HCT116 (cell line): ENCODE measurements around the gene PLCL2. TPM values are rescaled to one million over a fixed set of nuclear protein-coding genes. Genes with fewer than 3 reads are reported as not detected.

ENCODE experiments used
- ATAC-seq: fragments of 200-7000 bp; cut with Tn5 transposase; 2 replicates; pipeline ENCODE4 v1.9.1; 2020; ENCODE audit warnings: mild to moderate bottlenecking, moderate library complexity
- BruUV-seq: library from RNA; stranded (reverse); fragments of 400-500 nt; replicated peaks from 2 replicates; lab custom pipeline; 2021; lab: Mats Ljungman, UMichigan
- CTCF ChIA-PET: fragments of 300-600 bp; sonication (Branson Sonifier 250); formaldehyde crosslinking; loops from one replicate; lab custom pipeline; 2021; ENCODE audit warnings: antibody characterized with exemption; lab: Charles Lee
- POLR2A ChIA-PET: fragments of 300-600, 350-600 bp; sonication (Branson Sonifier 250); formaldehyde crosslinking; loops from one replicate; lab custom pipeline; 2021; ENCODE audit warnings: antibody characterized with exemption; lab: Charles Lee
- RAD21 ChIA-PET, 2 experiments: fragments of 300-600 bp; sonication (Branson Sonifier 250); formaldehyde crosslinking; loops; one replicate each; lab custom pipeline; 2023; ENCODE audit warnings: low total read pairs in 2 of 2; ENCODE audit not compliant: uncharacterized antibody in 2 of 2, unreplicated experiment in 2 of 2, low non-redundant PET in 1 of 2; lab: Charles Lee
- DNase-seq: peaks from one replicate; pipeline ENCODE4 v3.0.0-alpha.2; 2010; ENCODE audit warnings: low read depth, low spot score
- H2AFZ ChIP-seq: fragments of 200-600 bp; shearing (Covaris generic), sonication (generic); 2 replicates; pipeline ENCODE4 v1.6.1; 2017; ENCODE audit warnings: low read depth, mixed run types, mixed read lengths, antibody characterized with exemption, low read length; ENCODE audit not compliant: poor library complexity, severe bottlenecking
- H3K27ac ChIP-seq: 2 replicates; pipeline ENCODE4 v1.5.1; 2012; ENCODE audit warnings: low read depth, low read length
- H3K27me3 ChIP-seq: fragments of 200-600 bp; sonication (generic); 2 replicates; pipeline ENCODE4 v1.6.1; 2016; ENCODE audit warnings: mixed run types, low read length, mixed read lengths; ENCODE audit not compliant: insufficient read depth
- H3K36me3 ChIP-seq, 2 experiments: fragments of 200-500 bp in 1 of 2; fragments of 200-600 bp in 1 of 2; sonication (Bioruptor generic) in 1 of 2; sonication (generic) in 1 of 2; 2 replicates each; pipeline versions ENCODE4 v1.5.1 to v1.6.1; 2014 to 2016; ENCODE audit warnings: low read length in 2 of 2, inconsistent platforms in 1 of 2, mixed read lengths in 1 of 2, mixed run types in 1 of 2; ENCODE audit not compliant: insufficient read depth in 2 of 2, control insufficient read depth in 1 of 2
- H3K4me1 ChIP-seq, 2 experiments: fragments of 200-600 bp in 1 of 2; sonication (generic) in 1 of 2; 2 replicates each; pipeline versions ENCODE4 v1.5.1 to v1.6.1; 2012 to 2017; ENCODE audit warnings: low read length in 2 of 2, inconsistent platforms in 1 of 2, mild to moderate bottlenecking in 1 of 2, mixed read lengths in 1 of 2, mixed run types in 1 of 2, moderate library complexity in 1 of 2; ENCODE audit not compliant: insufficient read depth in 2 of 2, control insufficient read depth in 1 of 2
- H3K4me2 ChIP-seq: fragments of 200-600 bp; sonication (generic); 2 replicates; pipeline ENCODE4 v1.6.1; 2017; ENCODE audit warnings: mixed run types, low read length, mixed read lengths
- H3K4me3 ChIP-seq, 2 experiments: fragments of 200-600 bp in 1 of 2; sonication (generic) in 1 of 2; replicated peaks in 1 of 2; 2 replicates each; pipeline ENCODE4 v1.5.1; 2011 to 2016; ENCODE audit warnings: low read length in 2 of 2, control low read depth in 1 of 2, low read depth in 1 of 2, mild to moderate bottlenecking in 1 of 2, mixed read lengths in 1 of 2, mixed run types in 1 of 2
- H3K79me2 ChIP-seq: fragments of 200-600 bp; sonication (generic); 2 replicates; pipeline ENCODE4 v1.6.1; 2017; ENCODE audit warnings: mild to moderate bottlenecking, mixed run types, low read length, moderate library complexity, mixed read lengths; ENCODE audit not compliant: insufficient read depth
- H3K9ac ChIP-seq: fragments of 200-600 bp; sonication (generic); 2 replicates; pipeline ENCODE4 v1.6.1; 2016; ENCODE audit warnings: low read length, mixed read lengths
- H3K9me2 ChIP-seq: fragments of 200-600 bp; sonication (generic), shearing (Covaris generic); 2 replicates; pipeline ENCODE4 v1.6.1; 2017; ENCODE audit warnings: mixed run types, mild to moderate bottlenecking, moderate library complexity; ENCODE audit not compliant: insufficient read depth
- H3K9me3 ChIP-seq, 2 experiments: fragments of 200-500 bp in 1 of 2; fragments of 200-600 bp in 1 of 2; sonication (Bioruptor generic) in 1 of 2; sonication (generic) in 1 of 2; 2 replicates each; pipeline ENCODE4 v1.6.1; 2014 to 2017; ENCODE audit warnings: low read length in 2 of 2, mixed read lengths in 2 of 2, inconsistent platforms in 1 of 2, low read depth in 1 of 2, mild to moderate bottlenecking in 1 of 2, mixed run types in 1 of 2, moderate library complexity in 1 of 2; ENCODE audit not compliant: control insufficient read depth in 1 of 2, insufficient read depth in 1 of 2
- H4K20me1 ChIP-seq: fragments of 200-600 bp; sonication (generic), shearing (Covaris generic); 2 replicates; pipeline ENCODE4 v1.6.1; 2017; ENCODE audit warnings: mixed run types, mild to moderate bottlenecking, moderate library complexity; ENCODE audit not compliant: insufficient read depth
- CBX3 ChIP-seq: IDR thresholded peaks from 2 replicates; pipeline ENCODE4 v1.6.1; 2012; ENCODE audit warnings: low read depth
- EGR1 ChIP-seq: IDR thresholded peaks from 2 replicates; pipeline ENCODE4 v1.6.1; 2012; ENCODE audit warnings: low read depth
- ELF1 ChIP-seq: IDR thresholded peaks from 2 replicates; pipeline ENCODE4 v1.6.1; 2012; ENCODE audit warnings: low read depth, borderline replicate concordance
- EZH2 ChIP-seq: fragments of 200-600 bp; sonication (generic); IDR thresholded peaks from 2 replicates; pipeline ENCODE4 v1.6.1; 2017; ENCODE audit warnings: antibody characterized with exemption, mixed run types
- EZH2phosphoT487 ChIP-seq: fragments of 200-600 bp; IDR thresholded peaks from 2 replicates; pipeline ENCODE4 v1.6.1; 2018; ENCODE audit warnings: antibody characterized with exemption, borderline replicate concordance
- FOSL1 ChIP-seq: IDR thresholded peaks from 2 replicates; pipeline ENCODE4 v1.6.1; 2012; ENCODE audit warnings: low read depth
- MAX ChIP-seq: IDR thresholded peaks from 2 replicates; pipeline ENCODE4 v1.6.1; 2012
- POLR2A ChIP-seq: IDR thresholded peaks from 2 replicates; pipeline ENCODE4 v1.7.0; 2011; ENCODE audit warnings: borderline replicate concordance; ENCODE audit not compliant: insufficient read depth, insufficient read length; ENCODE audit errors: extremely low read depth
- RAD21 ChIP-seq: IDR thresholded peaks from 2 replicates; pipeline ENCODE4 v1.6.1; 2012; ENCODE audit warnings: low read depth, mild to moderate bottlenecking
- REST ChIP-seq: IDR thresholded peaks from 2 replicates; pipeline ENCODE4 v1.6.1; 2012; ENCODE audit warnings: low read depth
- SRF ChIP-seq: IDR thresholded peaks from 2 replicates; pipeline ENCODE4 v1.6.1; 2012; ENCODE audit warnings: low read depth
- YY1 ChIP-seq: IDR thresholded peaks from 2 replicates; pipeline ENCODE4 v1.6.1; 2011; ENCODE audit warnings: low read length, low read depth, moderate library complexity, mild to moderate bottlenecking; ENCODE audit not compliant: insufficient replicate concordance; ENCODE audit errors: extremely low read depth
- ZFX ChIP-seq: fragments of 450-650 bp; IDR thresholded peaks from 2 replicates; pipeline ENCODE4 v1.6.1; 2017
- ZNF274 ChIP-seq: fragments of 200-500 bp; sonication (Bioruptor generic); IDR thresholded peaks from 2 replicates; pipeline ENCODE4 v1.6.1; 2014; ENCODE audit warnings: mild to moderate bottlenecking, low read depth, low read length, inconsistent platforms
- intact Hi-C: fragments of 100-400 bp; cut with micrococcal nuclease; formaldehyde crosslinking; loops from 2 replicates; pipeline ENCODE4 v1.10.0; 2022
- total RNA-seq: library from RNA; stranded (reverse); gene quantifications from one replicate; pipeline ENCODE4 v1.2.1, GENCODE V29; 2021; ENCODE audit not compliant: unreplicated experiment
- TF ChIP-seq, protein P1 (sequence below): IDR thresholded peaks from 2 replicates; pipeline ENCODE4 v1.6.1; 2012

Gene PLCL2
- total RNA-seq, 1 experiment from 2014 or later = 2.2 TPM

DNA sequence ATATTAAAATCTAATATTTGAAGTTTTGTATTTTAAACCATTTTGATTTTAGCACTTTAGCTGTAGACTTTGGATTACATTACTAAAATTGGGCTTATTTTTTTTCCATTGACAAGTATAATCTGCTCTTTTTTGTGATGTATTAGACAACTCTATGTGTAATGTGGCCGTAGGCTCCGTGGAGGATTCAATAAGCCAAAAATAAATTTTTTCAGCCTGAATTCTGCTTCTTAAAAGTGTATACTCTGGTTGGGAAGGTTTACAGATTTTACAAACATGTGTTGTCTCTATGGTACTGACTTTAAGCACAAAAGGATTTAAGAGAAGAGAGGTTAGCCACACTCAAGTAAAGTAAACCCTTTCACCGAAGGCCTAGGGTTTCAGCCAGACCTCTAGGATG is 110.8 kb downstream of the PLCL2 start:
- intact Hi-C loops = no loop called here
- no peaks in the 10 kb centered on the region for H3K36me3 ChIP-seq
- TF ChIP-seq SRF = no peak
- TF ChIP-seq EZH2 = no peak
- TF ChIP-seq EGR1 = no peak
- TF ChIP-seq, protein P1, sequence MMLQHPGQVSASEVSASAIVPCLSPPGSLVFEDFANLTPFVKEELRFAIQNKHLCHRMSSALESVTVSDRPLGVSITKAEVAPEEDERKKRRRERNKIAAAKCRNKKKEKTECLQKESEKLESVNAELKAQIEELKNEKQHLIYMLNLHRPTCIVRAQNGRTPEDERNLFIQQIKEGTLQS = no peak
- no peak for TF ChIP-seq YY1
- TF ChIP-seq CBX3 = no peak
- no peak for TF ChIP-seq FOSL1
- TF ChIP-seq MAX = no peak
- no peak for TF ChIP-seq ELF1
- no peak for TF ChIP-seq REST
- no peak for TF ChIP-seq ZNF274
- TF ChIP-seq ZFX = no peak
- TF ChIP-seq POLR2A = no peak
- no peak for TF ChIP-seq EZH2phosphoT487
- no peak for TF ChIP-seq RAD21
- RAD21 ChIA-PET = no interaction called here
- no peaks in the 10 kb centered on the region for H3K9me2 ChIP-seq
- no peaks in the 10 kb centered on the region for H3K4me1 ChIP-seq
- CTCF ChIA-PET = no interaction called here
- ATAC-seq (no peak), DNase-seq (no peak)
- no peak overlapping the region for H2AFZ ChIP-seq
- no peak overlapping the region for H3K4me3 ChIP-seq
- no peaks in the 10 kb centered on the region for H3K79me2 ChIP-seq
- H3K4me2 ChIP-seq = no peak overlapping the region
- H3K9ac ChIP-seq = no peak overlapping the region
- POLR2A ChIA-PET = no interaction called here
- H3K27me3 ChIP-seq = no peaks in the 10 kb centered on the region
- H3K9me3 ChIP-seq = no peaks in the 10 kb centered on the region
- H4K20me1 ChIP-seq = no peaks in the 10 kb centered on the region
- BruUV-seq = no TSS peak
- no peak overlapping the region for H3K27ac ChIP-seq
